Thoracic aorta (tissue), 2 donors: ENCODE measurements around the gene RGL3. TPM values are rescaled to one million over a fixed set of nuclear protein-coding genes. Genes with fewer than 3 reads are reported as not detected.
A peak's percentile ranks its signal among the peaks of the same experiment; 100 is the strongest.

Source experiments
- ATAC-seq: fragments of 150-250 bp; one replicate; pipeline ENCODE4 v1.8.0; 2017; ENCODE audit warnings: low read depth; ENCODE audit not compliant: insufficient number of reproducible peaks, low FRiP score
- DNase-seq: peaks from one replicate; pipeline ENCODE4 v3.0.0-alpha.2; 2020; ENCODE audit warnings: low spot score
- H3K27ac ChIP-seq, 2 donors: fragments of 200-600 bp; sonication (generic); 1 replicate in 1 of 2; 2 replicates in 1 of 2; pipeline ENCODE4 v1.5.1; 2016; ENCODE audit warnings: mild to moderate bottlenecking in 2 of 2, moderate library complexity in 2 of 2
- H3K27me3 ChIP-seq: fragments of 200-600 bp; sonication (generic); replicated peaks from 2 replicates; pipeline ENCODE4 v1.6.0; 2016; ENCODE audit warnings: mild to moderate bottlenecking; ENCODE audit not compliant: insufficient read depth
- H3K36me3 ChIP-seq: fragments of 200-600 bp; sonication (generic); one replicate; pipeline ENCODE4 v1.5.1; 2016
- H3K4me1 ChIP-seq, 2 donors: fragments of 200-600 bp; sonication (generic); 1 replicate in 1 of 2; 2 replicates in 1 of 2; pipeline versions ENCODE4 v1.5.1 to v1.6.0; 2016; ENCODE audit warnings: low read depth in 2 of 2, mild to moderate bottlenecking in 1 of 2; ENCODE audit not compliant: control insufficient read depth in 1 of 2
- H3K4me3 ChIP-seq: fragments of 200-600 bp; sonication (generic); 2 replicates; pipeline ENCODE4 v1.5.1; 2016; ENCODE audit warnings: mild to moderate bottlenecking
- H3K9me3 ChIP-seq: fragments of 200-600 bp; sonication (generic); 2 replicates; pipeline ENCODE4 v1.5.1; 2016
- total RNA-seq, 2 donors: library from RNA; depleted of rRNA; stranded (reverse); fragments of >200 nt; gene quantifications; one replicate each; pipeline versions ENCODE4 v1.1.0 to v1.2.3, GENCODE V29; 2016
- TF ChIP-seq, protein P1 (sequence below): fragments of 200-600 bp; sonication (generic); IDR thresholded peaks from one replicate; pipeline ENCODE4 v1.5.1; 2019; ENCODE audit warnings: antibody characterized with exemption

Gene RGL3
- total RNA-seq, 2 donors from 2014 or later, result 43.6 to 47.4 TPM

DNA sequence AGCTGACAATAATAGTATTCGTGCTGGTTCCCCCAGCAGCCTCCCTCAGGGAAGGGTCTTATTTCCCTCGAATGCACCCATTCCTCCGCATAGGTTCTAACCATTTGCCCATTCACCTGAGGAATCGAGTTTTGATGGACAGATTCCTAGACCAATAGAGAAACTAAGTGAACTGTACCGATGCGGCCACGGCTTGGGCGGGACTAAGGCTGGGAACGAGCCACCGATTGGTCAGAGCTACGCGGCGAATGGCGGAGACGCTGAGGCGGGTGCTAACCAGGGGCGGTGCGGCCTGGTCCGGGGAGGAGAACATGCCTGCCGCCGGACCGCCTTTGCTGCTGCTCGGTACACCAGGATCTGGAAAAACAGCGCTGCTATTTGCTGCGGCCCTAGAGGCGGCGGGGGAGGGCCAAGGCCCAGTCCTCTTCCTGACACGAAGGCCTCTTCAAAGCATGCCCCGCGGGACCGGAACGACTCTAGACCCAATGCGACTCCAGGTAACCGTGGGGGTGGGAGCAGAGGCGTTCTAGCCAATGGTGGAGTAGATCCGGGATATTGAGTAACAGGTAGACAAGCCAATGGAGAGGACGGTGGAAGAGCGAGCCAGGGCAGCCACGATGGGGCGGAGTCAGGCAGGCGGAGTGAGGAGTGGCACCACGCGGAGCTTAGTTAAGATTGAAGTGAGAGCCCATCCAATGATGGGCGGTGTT lies 44.5 kb downstream of the RGL3 start, which contains the start of gene SWSAP1:
TSS of gene SWSAP1 (plus strand) at position 234 of the 710 bp plus-strand sequence. CDS start at position 249, 15 bp downstream.
- H3K27ac ChIP-seq, result peak within 1 kb of the TSS; percentile 92 to 95
- DNase-seq, result peak; percentile 97
- H3K4me1 ChIP-seq, result peaks cover 16 to 45% of the 10 kb centered on the region in 2 donors
- no peaks in the 10 kb centered on the region for H3K36me3 ChIP-seq
- no peaks in the 10 kb centered on the region for H3K9me3 ChIP-seq
- TF ChIP-seq, protein P1, sequence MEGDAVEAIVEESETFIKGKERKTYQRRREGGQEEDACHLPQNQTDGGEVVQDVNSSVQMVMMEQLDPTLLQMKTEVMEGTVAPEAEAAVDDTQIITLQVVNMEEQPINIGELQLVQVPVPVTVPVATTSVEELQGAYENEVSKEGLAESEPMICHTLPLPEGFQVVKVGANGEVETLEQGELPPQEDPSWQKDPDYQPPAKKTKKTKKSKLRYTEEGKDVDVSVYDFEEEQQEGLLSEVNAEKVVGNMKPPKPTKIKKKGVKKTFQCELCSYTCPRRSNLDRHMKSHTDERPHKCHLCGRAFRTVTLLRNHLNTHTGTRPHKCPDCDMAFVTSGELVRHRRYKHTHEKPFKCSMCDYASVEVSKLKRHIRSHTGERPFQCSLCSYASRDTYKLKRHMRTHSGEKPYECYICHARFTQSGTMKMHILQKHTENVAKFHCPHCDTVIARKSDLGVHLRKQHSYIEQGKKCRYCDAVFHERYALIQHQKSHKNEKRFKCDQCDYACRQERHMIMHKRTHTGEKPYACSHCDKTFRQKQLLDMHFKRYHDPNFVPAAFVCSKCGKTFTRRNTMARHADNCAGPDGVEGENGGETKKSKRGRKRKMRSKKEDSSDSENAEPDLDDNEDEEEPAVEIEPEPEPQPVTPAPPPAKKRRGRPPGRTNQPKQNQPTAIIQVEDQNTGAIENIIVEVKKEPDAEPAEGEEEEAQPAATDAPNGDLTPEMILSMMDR, result no peak
- no peaks in the 10 kb centered on the region for H3K27me3 ChIP-seq
- peak; percentile 94 for ATAC-seq
- peak within 1 kb of the TSS; percentile 74 for H3K4me3 ChIP-seq

DNA sequence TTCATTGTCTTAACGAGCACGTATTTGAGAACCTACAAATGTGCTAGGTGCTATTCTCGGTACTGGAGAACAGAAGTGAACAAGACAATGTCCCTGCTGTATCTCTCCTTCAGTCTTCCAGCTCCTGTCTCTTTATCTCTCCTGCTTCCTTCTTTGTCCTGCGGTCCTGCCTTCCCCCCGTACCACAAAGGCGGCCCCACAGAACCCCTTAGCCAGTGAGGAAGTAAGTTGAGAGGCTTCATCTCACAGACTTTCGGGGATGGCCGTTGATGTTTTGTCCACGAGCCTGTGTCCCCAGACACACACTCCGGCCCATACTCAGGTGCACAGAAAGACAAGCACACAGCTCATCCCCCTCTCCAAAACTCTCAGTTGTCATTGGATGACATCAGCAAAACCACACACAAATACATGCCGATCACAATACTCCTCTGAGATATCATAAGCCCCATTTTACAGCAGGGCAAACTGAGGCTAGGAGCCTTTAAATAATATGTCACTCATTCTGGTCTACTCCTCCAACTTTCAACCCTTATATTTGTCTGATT lies 45.2 kb downstream of the RGL3 start:
- H3K36me3 ChIP-seq, result no peaks in the 10 kb centered on the region
- DNase-seq, result no peak
- H3K4me3 ChIP-seq, result peak overlapping the region; percentile 74
- H3K27ac ChIP-seq, result peak overlapping the region; percentile 92 to 95
- ATAC-seq, result no peak
- no peaks in the 10 kb centered on the region for H3K27me3 ChIP-seq
- peaks cover 16 to 41% of the 10 kb centered on the region in 2 donors for H3K4me1 ChIP-seq
- TF ChIP-seq, protein P1, result no peak
- no peaks in the 10 kb centered on the region for H3K9me3 ChIP-seq

DNA sequence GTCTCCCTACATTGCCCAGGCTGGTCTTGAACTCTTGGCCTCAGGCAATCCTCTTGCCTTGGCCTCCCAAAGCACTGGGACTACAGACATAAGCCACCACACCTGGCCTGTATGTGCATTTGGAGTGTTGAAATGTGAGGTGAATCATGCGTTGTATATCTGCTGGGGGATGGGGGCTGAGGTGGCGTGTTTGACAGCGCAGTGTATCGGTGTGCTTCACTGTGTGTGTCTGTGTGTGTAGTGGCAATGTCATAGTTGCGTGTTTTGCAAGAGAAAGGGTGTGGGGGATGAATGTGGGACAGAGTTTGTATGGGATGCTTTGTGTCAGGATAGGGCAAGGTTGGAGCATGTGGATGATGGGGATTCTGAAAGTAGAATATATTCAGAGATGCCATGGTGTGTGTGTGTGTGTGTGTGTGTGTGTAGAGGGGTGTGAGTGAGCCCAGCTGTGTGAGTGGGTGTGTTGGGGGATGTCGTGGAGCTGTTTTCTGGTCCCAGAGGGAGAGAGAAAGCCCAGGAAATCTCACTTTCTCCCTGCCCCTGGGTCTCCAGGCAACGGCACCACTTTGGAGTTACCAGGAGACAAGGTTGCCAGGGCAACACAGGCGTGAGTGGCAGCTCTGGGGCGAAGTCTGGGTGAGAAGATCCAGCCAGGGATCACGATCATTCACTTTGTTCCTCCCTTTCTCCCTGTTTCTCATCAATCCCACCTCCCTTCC lies 45.8 kb downstream of the RGL3 start:
- Histone ChIP-seq H3K9me3 (no peaks in the 10 kb centered on the region), H3K27ac (no peak overlapping the region), H3K27me3 (no peaks in the 10 kb centered on the region), H3K4me1 (peaks cover 13 to 35% of the 10 kb centered on the region in 2 donors), H3K4me3 (no peak overlapping the region), H3K36me3 (no peaks in the 10 kb centered on the region)
- ATAC-seq (no peak), DNase-seq (no peak)
- TF ChIP-seq, protein P1, result no peak

DNA sequence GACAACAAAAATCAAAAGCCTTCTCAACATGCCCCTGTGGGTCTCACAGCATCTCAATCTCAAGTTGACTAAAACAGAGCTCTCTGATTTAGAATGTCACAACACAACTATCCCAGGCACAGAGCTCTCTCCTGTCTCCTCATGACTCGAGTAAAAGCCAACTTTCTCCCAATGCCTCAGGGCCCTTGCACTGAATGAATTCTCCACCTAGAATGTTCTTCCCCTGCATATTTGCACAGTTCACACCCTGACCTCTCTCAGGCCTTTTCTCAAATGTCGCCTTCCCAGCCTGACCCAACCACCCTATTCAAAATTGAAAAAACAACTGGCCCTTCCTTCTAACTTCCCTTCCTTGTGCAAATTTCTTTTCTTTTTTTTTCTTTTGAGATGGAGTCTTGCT lies 48.4 kb downstream of the RGL3 start:
- Histone ChIP-seq H3K9me3 (no peaks in the 10 kb centered on the region), H3K4me3 (no peak overlapping the region), H3K4me1 (peaks cover 3 to 10% of the 10 kb centered on the region in 2 donors), H3K36me3 (no peaks in the 10 kb centered on the region), H3K27me3 (no peaks in the 10 kb centered on the region), H3K27ac (no peak overlapping the region)
- TF ChIP-seq, protein P1, result no peak
- ATAC-seq (no peak), DNase-seq (no peak)

DNA sequence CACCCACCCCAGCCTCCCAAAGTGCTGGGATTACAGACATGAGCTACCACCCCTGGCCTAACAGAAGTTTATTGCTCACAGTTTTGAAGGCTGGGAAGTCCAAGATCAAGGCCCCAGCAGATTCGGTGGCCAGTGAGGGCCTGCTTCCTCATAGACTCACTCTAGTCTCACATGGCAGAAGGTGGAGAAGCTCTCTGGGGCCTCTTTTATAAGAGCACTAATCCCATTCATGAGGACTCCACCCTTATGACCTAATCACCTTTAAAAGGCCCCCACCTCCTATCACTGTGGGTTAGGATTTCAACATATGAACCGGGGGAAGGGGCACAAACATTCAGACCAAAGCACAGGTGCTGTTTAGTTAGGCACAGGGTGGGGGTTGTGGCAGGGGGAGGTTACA lies 51.6 kb downstream of the RGL3 start:
- Histone ChIP-seq H3K9me3 (no peaks in the 10 kb centered on the region), H3K4me3 (no peak overlapping the region), H3K27ac (no peak overlapping the region), H3K36me3 (peaks cover 5% of the 10 kb centered on the region), H3K4me1 (no peaks in the 10 kb centered on the region), H3K27me3 (no peaks in the 10 kb centered on the region)
- ATAC-seq, result no peak
- DNase-seq, result no peak
- TF ChIP-seq, protein P1, result no peak
